Heart left ventricle (tissue), 16 donors: ENCODE measurements around the gene STIM2. TPM values are rescaled to one million over a fixed set of nuclear protein-coding genes. Genes with fewer than 3 reads are reported as not detected.

ENCODE experiments used
- ATAC-seq, 4 donors: fragments of 200-7000 bp; cut with Tn5 transposase; one replicate each; pipeline ENCODE4 v1.9.1; 2020 to 2022; ENCODE audit warnings: moderate library complexity in 4 of 4, mild to moderate bottlenecking in 3 of 4, moderate number of reproducible peaks in 1 of 4
- DNase-seq, 5 donors: peaks; one replicate each; pipeline ENCODE4 v3.0.0-alpha.2; 2020
- H3K27ac ChIP-seq, 12 donors: fragments of 200-600 bp; sonication (generic) in 4 of 12; one replicate each; pipeline versions ENCODE4 v1.5.0 to v1.8.0; 2016 to 2022; ENCODE audit warnings: mild to moderate bottlenecking in 2 of 12
- H3K27me3 ChIP-seq, 9 donors: fragments of 200-600 bp; sonication (generic) in 2 of 9; one replicate each; pipeline versions ENCODE4 v1.5.1 to v1.8.0; 2016 to 2022; ENCODE audit warnings: mild to moderate bottlenecking in 3 of 9
- H3K36me3 ChIP-seq, 9 donors: fragments of 200-600 bp; sonication (generic) in 2 of 9; one replicate each; pipeline versions ENCODE4 v1.5.0 to v1.8.0; 2018 to 2022; ENCODE audit warnings: mild to moderate bottlenecking in 2 of 9
- H3K4me1 ChIP-seq, 12 donors: fragments of 200-600 bp; sonication (generic) in 4 of 12; one replicate each; pipeline versions ENCODE4 v1.5.0 to v1.8.0; 2016 to 2022; ENCODE audit warnings: mild to moderate bottlenecking in 3 of 12
- H3K4me3 ChIP-seq, 12 donors: fragments of 200-600 bp; sonication (generic) in 4 of 12; one replicate each; pipeline versions ENCODE4 v1.5.0 to v1.8.0; 2017 to 2022; ENCODE audit warnings: mild to moderate bottlenecking in 9 of 12, moderate library complexity in 4 of 12
- H3K9me3 ChIP-seq, 12 donors: fragments of 200-600 bp; sonication (generic) in 4 of 12; one replicate each; pipeline versions ENCODE4 v1.5.0 to v1.8.0; 2016 to 2022; ENCODE audit warnings: mild to moderate bottlenecking in 1 of 12
- POLR2A ChIP-seq, 2 donors: fragments of 450-650 bp; IDR thresholded peaks; one replicate each; pipeline ENCODE4 v1.6.1; 2017; ENCODE audit warnings: antibody characterized with exemption in 2 of 2, mild to moderate bottlenecking in 2 of 2, moderate library complexity in 2 of 2
- WGBS, 4 donors: extraction: QIAGEN DNeasy Blood & Tissue Kit in 2 of 4; methylation state at CpG; one replicate each; pipeline versions ENCODE4 v1.1.5 to v1.1.7; 2013 to 2018; 5-methylcytosine and 5-hydroxymethylcytosine counted together
- intact Hi-C, 10 donors: fragments of 100-400 bp; cut with DNase I; formaldehyde crosslinking; loops; one replicate each; pipeline versions ENCODE4 v1.11.1 to v1.14.2; 2022
- polyA plus RNA-seq, 2 donors: library from polyadenylated mRNA; stranded (reverse); fragments of 200-250 nt; gene quantifications; one replicate each; pipeline ENCODE4 v1.2.3, GENCODE V29; 2013
- total RNA-seq, 9 donors: library from RNA; depleted of rRNA in 2 of 9; stranded (reverse); fragments of >200 nt in 2 of 9; fragmentation: NEBNext Ultra II Directional in 3 of 9; extraction: Animal tissue kit (Norgen Biotek cat#: 25700) in 3 of 9; gene quantifications; one replicate each; pipeline versions ENCODE4 v1.1.0 to v1.2.4, GENCODE V29; 2016 to 2023
- TF ChIP-seq, protein P1 (sequence below), 12 donors: fragments of 200-600 bp; sonication (generic) in 4 of 12; IDR thresholded peaks; one replicate each; pipeline versions ENCODE4 v1.5.0 to v1.8.0; 2018 to 2022; ENCODE audit warnings: antibody characterized with exemption in 12 of 12, mild to moderate bottlenecking in 5 of 12
- donor health status: ischemic (EF 13 %, LVEDD 7.1; RV severe dilation, severe dysfunction).
- donor health status: healthy with polysubstance abuse.
- donor health status: DM: no; HTN: yes; CAD: no.
- donor health status: DM: no; HTN: no; CAD: no.
- donor health status: ischemic (EF 25% LVEDD 6.9; RV normal size, moderate dysfunction).
- donor health status: ischemic (EF 25% LVEDD 5.7; RV mildly dilated, moderate dysfunction).
- donor health status: healthy.
- donor health status: DM: yes; HTN: yes; CAD: no.
- donor health status: ischemic (EF 35%, LVEDD 5.7; RV mildly dilated, moderate dysfunction).
- donor health status: nonischemic (EF 11% LVEDD 7.7; RV severe dilation, severe dysfunction).
- donor health status: DM: yes; HTN: yes; CAD: no.
- donor health status: PGD.
- donor health status: ischemic (EF 29% LVEDD 5.4; RV normal size, mild dysfunction).
- donor health status: nonischemic (EF 23%, LVEDD 6.1; RV moderate dilation, normal function).

STIM2 gene
- total and polyA plus RNA-seq, 11 donors, result 4.6 to 17.3 (median 8.8) TPM

DNA sequence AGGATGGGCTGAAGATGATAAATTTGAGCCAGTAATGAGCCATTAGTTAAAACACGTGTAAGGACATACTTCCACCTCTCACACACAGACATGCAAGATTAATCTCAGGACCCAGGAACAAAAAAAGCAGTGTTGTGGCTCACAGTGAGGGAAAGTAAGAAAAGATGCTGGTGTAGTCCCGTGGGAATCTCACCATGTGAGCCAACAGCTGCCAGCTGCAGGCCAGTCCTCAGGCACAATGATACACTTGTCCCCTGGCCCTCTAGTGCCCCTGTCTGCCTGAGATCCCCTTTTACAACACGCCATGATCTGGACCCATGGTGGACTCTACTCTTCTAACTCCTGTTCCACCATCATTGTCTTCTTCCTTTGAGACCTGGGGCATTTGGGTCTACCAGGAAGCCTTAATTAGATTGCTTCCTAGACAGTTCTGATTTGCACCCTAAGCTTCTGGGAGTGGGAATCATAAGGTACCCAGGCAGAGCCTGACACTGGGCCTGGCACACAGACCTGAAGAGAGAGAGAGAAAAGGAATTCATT is 194.7 kb downstream of the STIM2 start:
- no peaks in the 10 kb centered on the region for H3K36me3 ChIP-seq
- TF ChIP-seq, protein P1, sequence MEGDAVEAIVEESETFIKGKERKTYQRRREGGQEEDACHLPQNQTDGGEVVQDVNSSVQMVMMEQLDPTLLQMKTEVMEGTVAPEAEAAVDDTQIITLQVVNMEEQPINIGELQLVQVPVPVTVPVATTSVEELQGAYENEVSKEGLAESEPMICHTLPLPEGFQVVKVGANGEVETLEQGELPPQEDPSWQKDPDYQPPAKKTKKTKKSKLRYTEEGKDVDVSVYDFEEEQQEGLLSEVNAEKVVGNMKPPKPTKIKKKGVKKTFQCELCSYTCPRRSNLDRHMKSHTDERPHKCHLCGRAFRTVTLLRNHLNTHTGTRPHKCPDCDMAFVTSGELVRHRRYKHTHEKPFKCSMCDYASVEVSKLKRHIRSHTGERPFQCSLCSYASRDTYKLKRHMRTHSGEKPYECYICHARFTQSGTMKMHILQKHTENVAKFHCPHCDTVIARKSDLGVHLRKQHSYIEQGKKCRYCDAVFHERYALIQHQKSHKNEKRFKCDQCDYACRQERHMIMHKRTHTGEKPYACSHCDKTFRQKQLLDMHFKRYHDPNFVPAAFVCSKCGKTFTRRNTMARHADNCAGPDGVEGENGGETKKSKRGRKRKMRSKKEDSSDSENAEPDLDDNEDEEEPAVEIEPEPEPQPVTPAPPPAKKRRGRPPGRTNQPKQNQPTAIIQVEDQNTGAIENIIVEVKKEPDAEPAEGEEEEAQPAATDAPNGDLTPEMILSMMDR (IDR thresholded peaks at IDR 0.05), result no peak
- no peak for TF ChIP-seq POLR2A (IDR thresholded peaks at IDR 0.05)
- peaks cover 0 to 3% (median 0%) of the 10 kb centered on the region in 9 donors for H3K27me3 ChIP-seq
- no peak for ATAC-seq
- no peak overlapping the region for H3K27ac ChIP-seq
- intact Hi-C loops, result no loop called here
- WGBS, 4 donors, result 70 to 85% (median 73%) methylated on average over 3 of the region's 3 CpGs
- no peak for DNase-seq
- no peak overlapping the region for H3K4me3 ChIP-seq
- H3K9me3 ChIP-seq, result no peaks in the 10 kb centered on the region
- H3K4me1 ChIP-seq, result no peaks in the 10 kb centered on the region

DNA sequence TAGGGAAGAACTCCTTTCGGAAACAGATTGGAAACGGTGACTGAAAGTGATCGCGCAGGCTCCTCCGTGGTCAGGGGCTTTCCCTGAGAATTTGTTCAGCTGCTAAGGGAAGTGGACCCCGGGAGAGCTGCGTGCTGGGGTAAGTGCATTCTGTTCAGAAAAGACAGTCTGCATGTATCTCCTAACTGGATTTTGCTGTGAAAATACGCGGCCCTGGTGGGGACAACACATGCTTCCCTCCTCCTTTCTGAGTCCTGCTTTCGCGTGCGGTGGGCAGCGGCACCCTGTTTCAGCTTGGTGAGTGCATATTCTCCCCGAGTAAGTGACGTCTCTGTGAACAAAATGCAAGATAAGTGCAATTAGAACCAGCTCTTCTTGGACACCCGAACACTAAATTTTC is 195.6 kb downstream of the STIM2 start:
- no peak for DNase-seq
- no peaks in the 10 kb centered on the region for H3K4me1 ChIP-seq
- 89 to 94% (median 91%) methylated on average over 16 of the region's 16 CpGs for WGBS, 4 donors
- H3K27ac ChIP-seq, result no peak overlapping the region
- ATAC-seq, result no peak
- no peaks in the 10 kb centered on the region for H3K9me3 ChIP-seq
- TF ChIP-seq, protein P1 (IDR thresholded peaks at IDR 0.05), result no peak
- TF ChIP-seq POLR2A (IDR thresholded peaks at IDR 0.05), result no peak
- no peak overlapping the region for H3K4me3 ChIP-seq
- peaks cover 0 to 3% (median 0%) of the 10 kb centered on the region in 9 donors for H3K27me3 ChIP-seq
- H3K36me3 ChIP-seq, result no peaks in the 10 kb centered on the region
- intact Hi-C loops, result no loop called here

DNA sequence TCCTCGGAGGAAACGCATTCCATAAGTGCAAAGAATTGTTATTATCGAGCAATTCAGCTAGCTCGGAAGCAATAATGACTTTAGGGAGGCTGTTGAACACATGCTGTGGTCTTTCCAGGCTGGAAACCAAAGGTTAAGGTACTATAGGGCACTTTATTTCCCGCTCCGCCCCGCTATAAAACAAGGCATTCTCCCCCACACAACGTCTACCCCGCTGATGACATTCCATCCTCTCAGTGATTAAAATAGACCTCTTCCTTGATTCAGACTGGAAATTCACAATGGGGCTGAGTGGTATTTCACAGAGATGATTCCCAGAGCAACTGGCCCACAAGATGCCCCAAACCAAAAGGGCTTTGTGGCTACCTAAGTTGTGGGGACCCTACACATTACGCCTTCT is 196.4 kb downstream of the STIM2 start:
- H3K4me1 ChIP-seq, result no peaks in the 10 kb centered on the region
- ATAC-seq, result no peak
- no peaks in the 10 kb centered on the region for H3K36me3 ChIP-seq
- DNase-seq, result no peak
- H3K4me3 ChIP-seq, result no peak overlapping the region
- 79 to 85% (median 84%) methylated on average over 10 of the region's 10 CpGs for WGBS, 4 donors
- H3K9me3 ChIP-seq, result no peaks in the 10 kb centered on the region
- H3K27me3 ChIP-seq, result peaks cover 0 to 10% (median 0%) of the 10 kb centered on the region in 9 donors
- H3K27ac ChIP-seq, result no peak overlapping the region
- intact Hi-C loops, result no loop called here
- no peak for TF ChIP-seq POLR2A (IDR thresholded peaks at IDR 0.05)
- TF ChIP-seq, protein P1 (IDR thresholded peaks at IDR 0.05), result no peak

DNA sequence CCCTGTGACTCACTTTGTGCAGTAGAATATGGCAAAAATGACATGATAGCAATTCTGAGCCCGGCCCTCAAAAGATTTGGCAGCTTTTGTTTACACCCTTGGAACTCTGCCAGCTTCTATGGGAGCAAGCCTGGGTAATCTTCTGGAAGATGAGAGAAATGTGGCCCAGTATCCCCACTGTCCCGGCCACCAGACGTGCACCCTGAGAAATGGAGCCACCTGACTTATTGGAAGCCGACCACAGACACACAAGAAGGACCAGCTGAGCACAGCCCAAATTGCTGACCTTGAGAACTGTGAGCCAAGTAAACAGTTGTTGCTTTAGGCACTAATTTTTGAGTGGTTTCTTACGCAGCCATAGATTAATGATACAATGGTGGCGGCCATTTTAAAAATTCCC is 197.0 kb downstream of the STIM2 start:
- WGBS, 4 donors, result 87 to 95% (median 88%) methylated on average over 5 to 6 of the region's 6 CpGs
- intact Hi-C loops, result no loop called here
- TF ChIP-seq, protein P1 (IDR thresholded peaks at IDR 0.05), result no peak
- no peak for TF ChIP-seq POLR2A (IDR thresholded peaks at IDR 0.05)
- H3K4me3 ChIP-seq, result no peak overlapping the region
- H3K36me3 ChIP-seq, result no peaks in the 10 kb centered on the region
- peaks cover 0 to 11% (median 0%) of the 10 kb centered on the region in 9 donors for H3K27me3 ChIP-seq
- no peaks in the 10 kb centered on the region for H3K4me1 ChIP-seq
- ATAC-seq (no peak), DNase-seq (no peak)
- H3K27ac ChIP-seq, result no peak overlapping the region
- H3K9me3 ChIP-seq, result no peaks in the 10 kb centered on the region
